ENCODE results near the gene KMT2B.

KMT2B gene

DNA sequence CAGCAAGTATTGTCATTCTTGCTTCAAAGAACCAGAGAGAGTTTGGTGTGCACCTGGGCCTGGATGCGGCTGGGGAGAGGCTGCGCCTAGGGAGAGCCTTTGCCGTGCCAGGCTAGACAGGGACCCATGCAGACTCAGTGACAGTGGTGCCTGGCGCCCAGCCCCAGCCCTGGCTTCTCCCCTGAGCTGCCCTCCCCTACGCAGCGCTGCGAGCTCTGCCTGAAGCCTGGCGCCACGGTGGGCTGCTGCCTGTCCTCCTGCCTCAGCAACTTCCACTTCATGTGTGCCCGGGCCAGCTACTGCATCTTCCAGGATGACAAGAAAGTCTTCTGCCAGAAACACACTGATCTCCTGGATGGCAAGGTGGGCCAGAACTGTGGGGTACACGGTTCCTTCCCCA, 12.0 kb downstream of the KMT2B start:
- peaks cover 93% of the 10 kb centered on the region for H3K36me3 ChIP-seq (ENCODE audit: insufficient read depth, low read length)
- H3F3A ChIP-seq (ENCODE audit: insufficient read depth, low read length) = no peaks in the 10 kb centered on the region
- no peaks in the 10 kb centered on the region for H3K4me1 ChIP-seq (ENCODE audit: insufficient read depth, low read length, severe bottlenecking)
- H3K4me2 ChIP-seq (ENCODE audit: low read length) = no peak overlapping the region
- TF ChIP-seq, protein P1, sequence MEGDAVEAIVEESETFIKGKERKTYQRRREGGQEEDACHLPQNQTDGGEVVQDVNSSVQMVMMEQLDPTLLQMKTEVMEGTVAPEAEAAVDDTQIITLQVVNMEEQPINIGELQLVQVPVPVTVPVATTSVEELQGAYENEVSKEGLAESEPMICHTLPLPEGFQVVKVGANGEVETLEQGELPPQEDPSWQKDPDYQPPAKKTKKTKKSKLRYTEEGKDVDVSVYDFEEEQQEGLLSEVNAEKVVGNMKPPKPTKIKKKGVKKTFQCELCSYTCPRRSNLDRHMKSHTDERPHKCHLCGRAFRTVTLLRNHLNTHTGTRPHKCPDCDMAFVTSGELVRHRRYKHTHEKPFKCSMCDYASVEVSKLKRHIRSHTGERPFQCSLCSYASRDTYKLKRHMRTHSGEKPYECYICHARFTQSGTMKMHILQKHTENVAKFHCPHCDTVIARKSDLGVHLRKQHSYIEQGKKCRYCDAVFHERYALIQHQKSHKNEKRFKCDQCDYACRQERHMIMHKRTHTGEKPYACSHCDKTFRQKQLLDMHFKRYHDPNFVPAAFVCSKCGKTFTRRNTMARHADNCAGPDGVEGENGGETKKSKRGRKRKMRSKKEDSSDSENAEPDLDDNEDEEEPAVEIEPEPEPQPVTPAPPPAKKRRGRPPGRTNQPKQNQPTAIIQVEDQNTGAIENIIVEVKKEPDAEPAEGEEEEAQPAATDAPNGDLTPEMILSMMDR (IDR thresholded peaks at IDR 0.05; ENCODE audit: low read length) = no peak
- no peak for TF ChIP-seq EZH2 (IDR thresholded peaks at IDR 0.05; ENCODE audit: borderline replicate concordance, low read length)
- no peak overlapping the region for H2AFZ ChIP-seq (ENCODE audit: low read length)
- H3K79me2 ChIP-seq (ENCODE audit: insufficient read depth, low read length) = no peaks in the 10 kb centered on the region
- no peaks in the 10 kb centered on the region for H3K27me3 ChIP-seq (ENCODE audit: insufficient read depth, low read length)
- H4K20me1 ChIP-seq (ENCODE audit: insufficient read depth, low read length) = no peaks in the 10 kb centered on the region
- H3K9ac ChIP-seq (ENCODE audit: low read length) = no peak overlapping the region
- H3K9me3 ChIP-seq (ENCODE audit: low read length) = no peaks in the 10 kb centered on the region
- no peak overlapping the region for H3K27ac ChIP-seq (ENCODE audit: low read depth, low read length, poor library complexity, severe bottlenecking)
- H3K9me2 ChIP-seq (ENCODE audit: low read depth, low read length) = no peaks in the 10 kb centered on the region
- H3K4me3 ChIP-seq (ENCODE audit: low read depth, low read length, poor library complexity, severe bottlenecking) = no peak overlapping the region

- H3K27ac ChIP-seq (ENCODE audit: low read depth, low read length, poor library complexity, severe bottlenecking) = no peak overlapping the region
- no peak overlapping the region for H3K4me3 ChIP-seq (ENCODE audit: low read depth, low read length, poor library complexity, severe bottlenecking)
- H3K4me2 ChIP-seq (ENCODE audit: low read length) = no peak overlapping the region
- no peaks in the 10 kb centered on the region for H3K9me2 ChIP-seq (ENCODE audit: low read depth, low read length)
- TF ChIP-seq, protein P1 (IDR thresholded peaks at IDR 0.05; ENCODE audit: low read length) = no peak
- TF ChIP-seq EZH2 (IDR thresholded peaks at IDR 0.05; ENCODE audit: borderline replicate concordance, low read length) = no peak
- H3K36me3 ChIP-seq (ENCODE audit: insufficient read depth, low read length) = peaks cover 93% of the 10 kb centered on the region
- H3K9me3 ChIP-seq (ENCODE audit: low read length) = no peaks in the 10 kb centered on the region
- H3F3A ChIP-seq (ENCODE audit: insufficient read depth, low read length) = no peaks in the 10 kb centered on the region
- H3K79me2 ChIP-seq (ENCODE audit: insufficient read depth, low read length) = no peaks in the 10 kb centered on the region
- no peaks in the 10 kb centered on the region for H4K20me1 ChIP-seq (ENCODE audit: insufficient read depth, low read length)
- no peak overlapping the region for H3K9ac ChIP-seq (ENCODE audit: low read length)
- no peak overlapping the region for H2AFZ ChIP-seq (ENCODE audit: low read length)
- no peaks in the 10 kb centered on the region for H3K27me3 ChIP-seq (ENCODE audit: insufficient read depth, low read length)
- no peaks in the 10 kb centered on the region for H3K4me1 ChIP-seq (ENCODE audit: insufficient read depth, low read length, severe bottlenecking)
Measured at GRCh38 chr19:35730326-35730725, 12.5 kb downstream of the KMT2B start.

DNA sequence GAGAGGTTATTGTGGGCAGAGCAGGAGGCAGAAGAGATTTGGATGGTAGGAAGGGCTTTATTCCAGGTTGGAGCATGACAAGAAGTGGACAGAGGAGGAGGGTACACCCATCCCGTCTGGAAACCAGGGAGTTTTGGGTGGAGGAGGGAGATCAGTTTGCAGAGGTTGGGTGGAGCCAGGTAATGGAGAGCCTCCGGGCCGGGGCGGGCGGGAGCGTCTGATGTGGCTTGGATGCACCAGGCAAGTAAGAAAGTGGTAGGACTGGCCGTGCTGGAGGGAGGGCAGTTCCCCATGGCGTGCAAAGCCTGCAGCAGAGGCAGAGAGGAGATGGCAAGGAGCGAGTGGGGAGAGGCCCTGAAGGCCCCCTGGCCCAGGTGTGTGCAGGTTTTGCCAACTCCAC, 13.6 kb downstream of the KMT2B start:
- no peaks in the 10 kb centered on the region for H3F3A ChIP-seq (ENCODE audit: insufficient read depth, low read length)
- no peak overlapping the region for H3K4me3 ChIP-seq (ENCODE audit: low read depth, low read length, poor library complexity, severe bottlenecking)
- H3K4me2 ChIP-seq (ENCODE audit: low read length) = no peak overlapping the region
- H3K27me3 ChIP-seq (ENCODE audit: insufficient read depth, low read length) = no peaks in the 10 kb centered on the region
- TF ChIP-seq, protein P1 (IDR thresholded peaks at IDR 0.05; ENCODE audit: low read length) = no peak
- H3K9me3 ChIP-seq (ENCODE audit: low read length) = no peaks in the 10 kb centered on the region
- no peak overlapping the region for H3K9ac ChIP-seq (ENCODE audit: low read length)
- no peak overlapping the region for H2AFZ ChIP-seq (ENCODE audit: low read length)
- no peaks in the 10 kb centered on the region for H3K79me2 ChIP-seq (ENCODE audit: insufficient read depth, low read length)
- H3K4me1 ChIP-seq (ENCODE audit: insufficient read depth, low read length, severe bottlenecking) = no peaks in the 10 kb centered on the region
- H3K9me2 ChIP-seq (ENCODE audit: low read depth, low read length) = no peaks in the 10 kb centered on the region
- H3K36me3 ChIP-seq (ENCODE audit: insufficient read depth, low read length) = peaks cover 89% of the 10 kb centered on the region
- H3K27ac ChIP-seq (ENCODE audit: low read depth, low read length, poor library complexity, severe bottlenecking) = no peak overlapping the region
- H4K20me1 ChIP-seq (ENCODE audit: insufficient read depth, low read length) = no peaks in the 10 kb centered on the region

Measured in OCI-LY1 (cell line).